ENCODE results near the gene ALG11. TPM values are rescaled to one million over a fixed set of nuclear protein-coding genes. Genes with fewer than 3 reads are reported as not detected.

Gene ALG11
- total and polyA plus RNA-seq, 12 donors = 6.8 to 35.4 (median 29.0) TPM

Other genes with a start within 250 kb of the ALG11 start
- gene DHRS12, start 208.2 kb upstream of the ALG11 start, total RNA-seq = 10 to 100 TPM in 5 of 9 donors, 1 to 10 TPM in 4; 4.3 to 16.6 (median 10.9) TPM
- 10 to 100 TPM; 12.1 to 33.9 (median 28.6) TPM for gene DHRS12, start 208.2 kb upstream of the ALG11 start, polyA plus RNA-seq
- gene TMEM272, start 167.2 kb upstream of the ALG11 start, total RNA-seq = under 1 TPM in 1 of 9 donors, not detected in 8; 0.17 TPM
- under 1 TPM in 2 of 3 donors, not detected in 1; 0.03 to 0.05 TPM for gene TMEM272, start 167.2 kb upstream of the ALG11 start, polyA plus RNA-seq
- gene CCDC70, start 150.4 kb upstream of the ALG11 start, total RNA-seq = not detected
- gene CCDC70, start 150.4 kb upstream of the ALG11 start, polyA plus RNA-seq = not detected
- gene ATP7B, start 948 bp upstream of the ALG11 start, total RNA-seq = 1 to 10 TPM; 2.2 to 5.6 (median 3.7) TPM
- 1 to 10 TPM in 2 of 3 donors, under 1 TPM in 1; 0.80 to 2.1 (median 1.7) TPM for gene ATP7B, start 948 bp upstream of the ALG11 start, polyA plus RNA-seq
- gene UTP14C, start 12.3 kb downstream of the ALG11 start, total RNA-seq = 10 to 100 TPM in 8 of 9 donors, 1 to 10 TPM in 1; 7.7 to 18.0 (median 14.4) TPM
- 10 to 100 TPM in 1 of 3 donors, 1 to 10 TPM in 2; 1.4 to 21.4 (median 2.7) TPM for gene UTP14C, start 12.3 kb downstream of the ALG11 start, polyA plus RNA-seq
- gene NEK5, start 116.7 kb downstream of the ALG11 start, total RNA-seq = under 1 TPM in 5 of 9 donors, not detected in 4; under 0.01 to 0.17 (median 0.11) TPM
- gene NEK5, start 116.7 kb downstream of the ALG11 start, polyA plus RNA-seq = under 1 TPM in 2 of 3 donors, not detected in 1; 0.10 to 0.16 TPM
- gene NEK3, start 147.2 kb downstream of the ALG11 start, total RNA-seq = 10 to 100 TPM in 4 of 9 donors, 1 to 10 TPM in 5; 3.0 to 16.2 (median 7.1) TPM
- gene NEK3, start 147.2 kb downstream of the ALG11 start, polyA plus RNA-seq = 10 to 100 TPM in 2 of 3 donors, 1 to 10 TPM in 1; 6.4 to 56.4 (median 26.7) TPM

Measured in adrenal gland (tissue), 12 donors.